Measurements from ENCODE around the gene CELF3. TPM values are rescaled to one million over a fixed set of nuclear protein-coding genes. Genes with fewer than 3 reads are reported as not detected.

Gene CELF3
- total and polyA plus RNA-seq, 2 donors (not counting 1 experiment from before 2014, with no cell fraction given): not detected

DNA sequence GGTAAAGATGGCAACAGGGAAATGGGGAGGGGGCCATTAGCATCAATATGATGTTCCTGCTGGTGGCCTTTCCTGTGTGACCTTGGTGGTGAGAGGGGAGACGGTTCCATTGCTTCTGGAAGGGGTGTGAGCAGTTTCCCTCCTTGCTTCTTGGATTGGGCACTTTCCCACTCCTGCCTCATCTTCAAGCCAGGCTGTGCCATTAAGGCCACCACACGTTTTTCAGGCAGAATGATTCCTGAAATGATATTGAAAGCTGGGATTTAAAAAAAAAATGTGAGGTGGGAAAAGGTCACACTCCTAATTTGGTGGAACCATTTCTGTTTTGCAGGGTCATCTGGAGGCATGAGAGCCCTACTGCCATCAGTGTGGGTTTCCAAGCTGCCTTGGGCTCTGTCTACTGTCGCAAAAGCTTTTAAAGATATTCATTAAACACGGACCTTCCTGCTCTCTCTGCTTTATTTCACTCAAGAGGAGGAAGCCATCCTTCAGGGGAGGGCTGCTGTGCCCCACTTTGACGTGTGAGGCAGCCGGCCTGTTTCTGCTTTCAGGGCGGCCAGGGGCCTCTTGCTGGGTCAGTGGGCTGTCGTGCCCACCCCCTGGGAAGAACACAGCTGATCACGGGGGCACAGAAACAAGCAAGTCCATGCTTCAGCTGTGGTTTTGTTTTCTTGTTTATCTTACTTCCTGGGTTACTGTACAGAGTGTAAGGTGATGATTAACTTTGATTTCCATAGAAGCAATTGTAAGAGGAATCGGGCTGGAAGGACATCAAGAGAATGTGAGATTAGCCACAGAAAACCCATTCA lies 12.8 kb upstream of the CELF3 start:
- POLR2A ChIA-PET: no interaction called here
- no peaks in the 10 kb centered on the region for H3K9me3 ChIP-seq (ENCODE audit: control extremely low read depth in 1 of 3, control insufficient read depth in 2 of 3, insufficient read depth in 1 of 3, low read length in 2 of 3)
- TF ChIP-seq EZH2 (IDR thresholded peaks at IDR 0.05; ENCODE audit: borderline replicate concordance, insufficient read depth, low read depth, low read length, poor library complexity, severe bottlenecking) (no peak), CTCF (IDR thresholded peaks at IDR 0.05) (no peak)
- ATAC-seq (ENCODE audit: low read depth): no peak
- no peaks in the 10 kb centered on the region for H3K79me2 ChIP-seq (ENCODE audit: control insufficient read depth, insufficient read depth, low read length)
- no peaks in the 10 kb centered on the region for H3K4me1 ChIP-seq (ENCODE audit: control insufficient read depth in 2 of 2, insufficient read depth in 2 of 2, low read length in 2 of 2)
- WGBS (ENCODE audit: insufficient coverage): 76% methylated on average over 10 of the region's 10 CpGs
- Mint-ChIP-seq H3K4me3 (no peak overlapping the region), H3K27ac (no peak overlapping the region), H3K27me3 (peaks cover 66% of the 10 kb centered on the region), H3K9me3 (ENCODE audit: insufficient read depth) (no peaks in the 10 kb centered on the region), H3K4me1 (no peaks in the 10 kb centered on the region)
- no peak overlapping the region for H3K27ac ChIP-seq (ENCODE audit: low read length in 2 of 2)
- CTCF ChIA-PET: interaction anchor here (0.7 to 1.7 kb wide), 3 partner anchors 102 to 135 kb away, joined by 3 to 4 read pairs (median 4); no protein-coding TSS in a partner anchor
- H3K9ac ChIP-seq (ENCODE audit: low read length): no peak overlapping the region
- H3K27me3 ChIP-seq (replicated peaks in 1 of 4; ENCODE audit: control extremely low read depth in 1 of 4, control insufficient read depth in 3 of 4, insufficient read depth in 4 of 4, low read length in 3 of 4): peaks cover 0 to 35% (median 18%) of the 10 kb centered on the region in 4 experiments
- intact Hi-C loops (cut with micrococcal nuclease): loop anchor here (10.0 kb wide), 1 partner anchor 105 kb away; the partner anchor contains the start of genes C2CD4D and RORC
- no peak for DNase-seq
- no peak overlapping the region for H3K4me2 ChIP-seq (replicated peaks; ENCODE audit: low read depth, low read length, poor library complexity, severe bottlenecking)
- no peak overlapping the region for H3K4me3 ChIP-seq (ENCODE audit: control extremely low read depth in 1 of 5, extremely low read depth in 1 of 5, insufficient read depth in 1 of 5, low read depth in 2 of 5, low read length in 4 of 5)
- H2AFZ ChIP-seq (ENCODE audit: insufficient read depth, low read depth, low read length, poor library complexity, severe bottlenecking): no peak overlapping the region
- no peaks in the 10 kb centered on the region for H4K20me1 ChIP-seq (ENCODE audit: control insufficient read depth, insufficient read depth, low read length, poor library complexity, severe bottlenecking)
- no peaks in the 10 kb centered on the region for H3K36me3 ChIP-seq (replicated peaks in 1 of 2; ENCODE audit: control extremely low read depth in 1 of 2, control insufficient read depth in 1 of 2, extremely low read depth in 1 of 2, insufficient read depth in 2 of 2, low read length in 1 of 2)
